HepG2 (cell line): Measurements from ENCODE around the gene DMKN. TPM values are rescaled to one million over a fixed set of nuclear protein-coding genes. Genes with fewer than 3 reads are reported as not detected.
A peak's percentile ranks its signal among the peaks of the same experiment; 100 is the strongest.

ENCODE experiments used
- ATF4 ChIP-seq, 2 experiments: fragments of 450-650 bp in 1 of 2; sonication (generic) in 1 of 2; formaldehyde crosslinking; IDR thresholded peaks; 2 replicates each; pipeline versions ENCODE4 v1.5.0 to v1.8.0; 2020 to 2022; ENCODE audit warnings: mild to moderate bottlenecking in 1 of 2, missing genetic modification reagents in 1 of 2
- BRD4 ChIP-seq: sonication (generic); formaldehyde crosslinking; IDR thresholded peaks from 2 replicates; pipeline ENCODE4 v1.4.0; 2020; ENCODE audit warnings: missing genetic modification reagents
- CTCF ChIP-seq: sonication (generic); formaldehyde crosslinking; IDR thresholded peaks from 2 replicates; pipeline ENCODE4 v1.5.0; 2020; ENCODE audit warnings: mild to moderate bottlenecking, missing genetic modification reagents, moderate library complexity
- HMGXB3 ChIP-seq: sonication (generic); formaldehyde crosslinking; IDR thresholded peaks from 2 replicates; pipeline ENCODE4 v1.4.0; 2020; ENCODE audit warnings: missing genetic modification reagents, borderline replicate concordance
- HMGXB4 ChIP-seq, 2 experiments: sonication (generic) in 1 of 2; formaldehyde crosslinking in 1 of 2; IDR thresholded peaks; 2 replicates each; pipeline versions ENCODE4 v1.4.0 to v1.6.1; 2018 to 2020; ENCODE audit warnings: missing genetic modification reagents in 2 of 2, borderline replicate concordance in 1 of 2, low read depth in 1 of 2, mild to moderate bottlenecking in 1 of 2, missing biosample characterization in 1 of 2
- JARID2 ChIP-seq: sonication (generic); formaldehyde crosslinking; IDR thresholded peaks from 2 replicates; pipeline ENCODE4 v1.8.1; 2023; ENCODE audit warnings: missing genetic modification reagents, inconsistent platforms; ENCODE audit not compliant: insufficient replicate concordance
- MNT ChIP-seq: fragments of 450-650 bp; IDR thresholded peaks from 2 replicates; pipeline ENCODE4 v1.6.1; 2016
- MXI1 ChIP-seq: IDR thresholded peaks from 3 replicates; pipeline ENCODE4 v1.6.1; 2012; ENCODE audit warnings: low read depth, low read length, inconsistent platforms, borderline replicate concordance
- RAD21 ChIP-seq: fragments of 450-650 bp; formaldehyde crosslinking; IDR thresholded peaks from 2 replicates; pipeline ENCODE4 v1.5.0; 2020; ENCODE audit warnings: mild to moderate bottlenecking
- REPIN1 ChIP-seq: sonication (generic); formaldehyde crosslinking; IDR thresholded peaks from 2 replicates; pipeline ENCODE4 v1.8.0; 2022; ENCODE audit warnings: missing genetic modification reagents, low read depth, mild to moderate bottlenecking, borderline replicate concordance
- SOX13 ChIP-seq, 3 experiments: fragments of 450-650 bp in 1 of 3; sonication (generic) in 1 of 3; formaldehyde crosslinking in 1 of 3; IDR thresholded peaks in 2 of 3; conservative IDR thresholded peaks in 1 of 3; 2 replicates each; pipeline versions ENCODE4 v1.5.0 to v1.6.1; 2016 to 2020; ENCODE audit warnings: antibody characterized with exemption in 1 of 3, mild to moderate bottlenecking in 1 of 3, missing compliant biosample characterization in 1 of 3, missing genetic modification reagents in 1 of 3, moderate library complexity in 1 of 3
- TSC22D2 ChIP-seq: sonication (generic); formaldehyde crosslinking; IDR thresholded peaks from 2 replicates; pipeline ENCODE4 v1.5.1; 2020; ENCODE audit warnings: missing genetic modification reagents, mild to moderate bottlenecking, borderline replicate concordance
- ZNF362 ChIP-seq: sonication (generic); formaldehyde crosslinking; IDR thresholded peaks from 2 replicates; pipeline ENCODE4 v1.4.0; 2020; ENCODE audit warnings: missing genetic modification reagents, mild to moderate bottlenecking, borderline replicate concordance
- polyA plus RNA-seq, 8 experiments: library from polyadenylated mRNA; depleted of rRNA in 3 of 8; stranded (reverse) in 7 of 8; unstranded in 1 of 8; fragments of >200 nt; fragmentation: Illumina TruSeq in 4 of 8; extraction: Trizol in 4 of 8; gene quantifications; 2 replicates each; pipeline versions ENCODE4 v1.2.1 to v1.2.3, GENCODE V29; 2011 to 2016; ENCODE audit warnings: low read depth in 4 of 8, missing spikeins in 1 of 8, mixed read lengths in 1 of 8; ENCODE audit not compliant: insufficient read depth in 1 of 8
- total RNA-seq, 5 experiments: library from RNA; depleted of rRNA; stranded (reverse); fragments of >200 nt; fragmentation: Illumina TruSeq; extraction: Trizol; gene quantifications; 2 replicates each; pipeline ENCODE4 v1.2.3, GENCODE V29; 2016; ENCODE audit warnings: low read depth in 1 of 5

The DMKN gene
- total and polyA plus RNA-seq, 2 of the 13 experiments (the other 11 are each of a cell fraction or from before 2014, with no cell fraction given), result 50.8 to 57.1 TPM

- TF ChIP-seq CTCF (CRISPR knock-in tag), result peak; percentile 87
- no peak for TF ChIP-seq BRD4 (CRISPR knock-in tag)
- no peak for TF ChIP-seq TSC22D2
- peak; percentile 43; the same call in 1 of the 2 replicates for TF ChIP-seq MNT
- TF ChIP-seq SOX13 (IDR thresholded peaks at IDR 0.05), result no peak
- TF ChIP-seq SOX13 (CRISPR knock-in tag; conservative IDR thresholded peaks at IDR 0.05 in 1 of 2, IDR thresholded peaks at IDR 0.05 in 1 of 2), result 0 out of 4 replicates have a peak, but pooled peaks of 1 of the 2 experiments have one; percentile 19
- TF ChIP-seq ATF4 (CRISPR knock-in tag; IDR thresholded peaks at IDR 0.05), result 0 out of 4 replicates have a peak, but pooled peaks of 1 of the 2 experiments have one; percentile 18
- TF ChIP-seq MXI1, result peak; percentile 37; the same call in 1 of the 3 replicates
- 0 out of 4 replicates have a peak, but pooled peaks of 1 of the 2 experiments have one; percentile 31 for TF ChIP-seq HMGXB4 (CRISPR knock-in tag; IDR thresholded peaks at IDR 0.05; ENCODE audit: borderline replicate concordance in 1 of 2, low read depth in 1 of 2)
- peak; percentile 51 for TF ChIP-seq JARID2 (CRISPR knock-in tag)
- TF ChIP-seq ZNF362 (CRISPR knock-in tag), result no peak
- TF ChIP-seq HMGXB3 (CRISPR knock-in tag), result 0 out of 2 replicates have a peak, but pooled peaks have one; percentile 48
- TF ChIP-seq REPIN1 (CRISPR knock-in tag), result peak; percentile 50; the same call in 1 of the 2 replicates
- TF ChIP-seq RAD21 (CRISPR knock-in tag), result peak; percentile 76
Measured at GRCh38 chr19:35555301-35556005, 42.0 kb upstream of the DMKN start (continued).
